NCI-H69 (cell line): Measurements from ENCODE around the gene NAA35.
A peak's percentile ranks its signal among the peaks of the same experiment; 100 is the strongest.
"Not testable (repeated sequence)": the region's sequence is repeated elsewhere in the genome, so short reads cannot be mapped to it uniquely, and the experiment has no call there.

Source experiments
- DNase-seq: peaks from one replicate; lab custom pipeline; 2025; lab: John Stamatoyannopoulos, UW

The NAA35 gene

GRCh38 chr9:85944672-85945071 lies 3.7 kb downstream of the NAA35 start:
- no peak for DNase-seq

GRCh38 chr9:85949586-85950335 lies 8.8 kb downstream of the NAA35 start:
- no peak for DNase-seq

- DNase-seq: no peak
Measured at GRCh38 chr9:85959955-85960354, 19.0 kb downstream of the NAA35 start.

- peak; percentile 88 for DNase-seq
Measured at GRCh38 chr9:85960688-85961093, 19.7 kb downstream of the NAA35 start.

- no peak for DNase-seq
Measured at GRCh38 chr9:85964526-85964925, 23.6 kb downstream of the NAA35 start.

- no peak for DNase-seq
Measured at GRCh38 chr9:85964949-85965348, 24.0 kb downstream of the NAA35 start.

- DNase-seq: no peak
Measured at GRCh38 chr9:85969727-85970126, 28.8 kb downstream of the NAA35 start.

- DNase-seq: no peak
Measured at GRCh38 chr9:85971731-85972130, 30.8 kb downstream of the NAA35 start.

- DNase-seq: no peak
Measured at GRCh38 chr9:85973238-85973637, 32.3 kb downstream of the NAA35 start.

GRCh38 chr9:85974055-85974547 lies 33.2 kb downstream of the NAA35 start:
- not testable (repeated sequence) for DNase-seq

GRCh38 chr9:85978496-85978895 lies 37.5 kb downstream of the NAA35 start:
- DNase-seq: no peak

- no peak for DNase-seq
Measured at GRCh38 chr9:85981369-85981768, 40.4 kb downstream of the NAA35 start.

- no peak for DNase-seq
Measured at GRCh38 chr9:85984457-85984856, 43.5 kb downstream of the NAA35 start.

- no peak for DNase-seq
Measured at GRCh38 chr9:85987236-85987635, 46.3 kb downstream of the NAA35 start.

- DNase-seq: no peak
Measured at GRCh38 chr9:85994191-85994590, 53.2 kb downstream of the NAA35 start.

GRCh38 chr9:85995097-85995496 lies 54.2 kb downstream of the NAA35 start:
- no peak for DNase-seq

- no peak for DNase-seq
Measured at GRCh38 chr9:85995599-85995998, 54.7 kb downstream of the NAA35 start.

GRCh38 chr9:86005253-86005775 lies 64.4 kb downstream of the NAA35 start:
- no peak for DNase-seq

- DNase-seq: no peak
Measured at GRCh38 chr9:86009133-86009532, 68.2 kb downstream of the NAA35 start.

- DNase-seq: no peak
Measured at GRCh38 chr9:86020731-86021130, 79.8 kb downstream of the NAA35 start.

- DNase-seq: no peak
Measured at GRCh38 chr9:86021166-86021565, 80.2 kb downstream of the NAA35 start.

GRCh38 chr9:86022687-86023266 lies 81.8 kb downstream of the NAA35 start:
- no peak for DNase-seq

- DNase-seq: no peak
Measured at GRCh38 chr9:86027767-86028166, 86.8 kb downstream of the NAA35 start.
